GM10266 (cell line): Measurements from ENCODE around the gene MYO15B.

Experiments used
- DNase-seq: peaks from one replicate; pipeline ENCODE4 v3.0.0; 2012; ENCODE audit errors: extremely low spot score
- TF ChIP-seq, protein P1 (sequence below): IDR thresholded peaks from 2 replicates; pipeline ENCODE4 v1.5.1; 2012; ENCODE audit warnings: mild to moderate bottlenecking, low read depth; ENCODE audit not compliant: control insufficient read depth, insufficient read depth; ENCODE audit errors: missing control alignments

Gene MYO15B

DNA sequence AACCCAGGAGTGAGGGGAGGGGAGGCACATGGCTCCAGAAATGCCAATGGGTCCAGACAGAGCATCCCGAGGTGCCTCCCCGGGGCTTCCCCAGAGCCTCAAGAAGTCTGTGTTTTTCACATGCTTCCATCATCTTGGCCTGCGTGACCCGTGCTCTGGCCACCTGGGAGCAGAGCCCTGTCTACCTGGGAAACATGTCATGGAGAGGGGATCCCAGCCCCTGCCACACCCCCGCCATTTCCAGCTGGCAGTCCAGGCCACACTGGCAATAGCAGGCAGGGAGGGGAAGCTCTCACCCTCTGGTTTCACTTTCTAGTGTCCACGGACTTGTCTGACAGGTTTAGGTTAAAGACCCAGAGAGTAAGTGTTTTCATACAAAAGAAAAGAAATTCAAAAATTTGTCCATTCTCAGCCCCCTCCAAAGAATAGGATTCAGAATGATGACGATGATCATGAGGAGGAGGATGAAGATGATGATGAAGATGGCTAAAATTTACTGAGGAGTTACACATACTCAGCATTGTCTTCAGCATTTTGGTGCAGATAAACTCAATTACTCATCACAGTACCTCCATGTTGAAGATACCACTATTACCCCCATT, 54.7 kb downstream of the MYO15B start:
- TF ChIP-seq, protein P1, sequence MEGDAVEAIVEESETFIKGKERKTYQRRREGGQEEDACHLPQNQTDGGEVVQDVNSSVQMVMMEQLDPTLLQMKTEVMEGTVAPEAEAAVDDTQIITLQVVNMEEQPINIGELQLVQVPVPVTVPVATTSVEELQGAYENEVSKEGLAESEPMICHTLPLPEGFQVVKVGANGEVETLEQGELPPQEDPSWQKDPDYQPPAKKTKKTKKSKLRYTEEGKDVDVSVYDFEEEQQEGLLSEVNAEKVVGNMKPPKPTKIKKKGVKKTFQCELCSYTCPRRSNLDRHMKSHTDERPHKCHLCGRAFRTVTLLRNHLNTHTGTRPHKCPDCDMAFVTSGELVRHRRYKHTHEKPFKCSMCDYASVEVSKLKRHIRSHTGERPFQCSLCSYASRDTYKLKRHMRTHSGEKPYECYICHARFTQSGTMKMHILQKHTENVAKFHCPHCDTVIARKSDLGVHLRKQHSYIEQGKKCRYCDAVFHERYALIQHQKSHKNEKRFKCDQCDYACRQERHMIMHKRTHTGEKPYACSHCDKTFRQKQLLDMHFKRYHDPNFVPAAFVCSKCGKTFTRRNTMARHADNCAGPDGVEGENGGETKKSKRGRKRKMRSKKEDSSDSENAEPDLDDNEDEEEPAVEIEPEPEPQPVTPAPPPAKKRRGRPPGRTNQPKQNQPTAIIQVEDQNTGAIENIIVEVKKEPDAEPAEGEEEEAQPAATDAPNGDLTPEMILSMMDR, result no peak
- DNase-seq, result no peak

DNA sequence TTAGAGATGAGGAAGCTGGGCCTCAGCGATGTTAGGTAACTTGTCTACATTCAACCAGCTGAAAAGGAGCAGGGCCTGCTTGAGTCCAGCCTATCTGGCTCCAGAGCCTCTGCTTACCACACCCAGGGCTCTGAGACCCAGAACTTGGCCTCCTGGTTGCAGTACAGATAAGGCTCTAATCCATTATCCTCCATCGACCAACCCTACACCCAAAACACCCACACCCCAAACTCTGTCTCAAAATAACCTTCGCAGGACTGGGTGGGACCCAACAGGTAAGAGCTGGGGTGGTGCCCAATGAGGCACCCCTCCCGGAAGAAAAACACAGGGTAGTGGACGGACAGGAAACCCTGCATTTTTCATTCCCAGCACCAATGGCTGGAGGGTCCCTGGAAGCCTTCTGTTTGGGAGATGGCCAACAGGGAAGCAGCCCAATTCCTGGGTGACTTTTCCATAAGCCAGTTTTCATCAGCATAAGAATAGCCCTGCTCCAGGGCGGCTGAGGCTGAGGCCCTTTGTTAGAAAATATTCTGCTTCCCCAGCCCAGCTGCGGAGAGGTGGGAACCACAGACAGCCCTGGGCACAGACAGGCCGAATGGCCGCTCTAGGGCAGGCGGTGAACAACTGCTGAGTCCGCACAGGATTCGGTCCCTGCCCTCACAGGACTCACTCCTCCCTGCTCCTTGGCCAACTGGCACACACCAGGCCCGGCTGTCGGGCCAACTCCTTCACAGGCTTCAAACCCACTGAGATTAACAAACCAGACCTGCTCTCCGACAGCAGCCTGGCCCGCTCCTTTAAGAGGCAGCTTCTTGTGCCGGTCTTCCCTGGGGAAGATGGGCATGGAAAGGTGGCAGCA, 55.4 kb downstream of the MYO15B start:
- DNase-seq, result no peak
- TF ChIP-seq, protein P1, result no peak

DNA sequence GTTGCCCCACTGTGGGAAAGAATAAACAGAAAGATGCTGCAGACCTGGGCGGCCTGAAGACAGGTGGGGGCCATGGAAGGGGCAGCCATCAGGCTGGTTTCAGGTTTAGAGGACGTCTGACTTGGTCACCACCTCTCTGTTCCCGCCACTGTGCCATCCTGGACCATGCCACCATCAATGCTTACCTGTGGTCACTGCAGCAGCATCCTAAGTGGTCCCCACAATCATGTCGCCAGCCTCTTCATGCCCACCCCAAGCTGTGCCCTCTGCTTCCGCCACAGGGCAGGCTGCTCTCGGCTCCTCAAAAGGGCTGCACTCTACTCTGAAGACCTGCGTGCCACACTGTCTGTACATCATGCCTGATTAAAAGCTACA, 56.0 kb downstream of the MYO15B start:
- TF ChIP-seq, protein P1, result no peak
- DNase-seq, result no peak

DNA sequence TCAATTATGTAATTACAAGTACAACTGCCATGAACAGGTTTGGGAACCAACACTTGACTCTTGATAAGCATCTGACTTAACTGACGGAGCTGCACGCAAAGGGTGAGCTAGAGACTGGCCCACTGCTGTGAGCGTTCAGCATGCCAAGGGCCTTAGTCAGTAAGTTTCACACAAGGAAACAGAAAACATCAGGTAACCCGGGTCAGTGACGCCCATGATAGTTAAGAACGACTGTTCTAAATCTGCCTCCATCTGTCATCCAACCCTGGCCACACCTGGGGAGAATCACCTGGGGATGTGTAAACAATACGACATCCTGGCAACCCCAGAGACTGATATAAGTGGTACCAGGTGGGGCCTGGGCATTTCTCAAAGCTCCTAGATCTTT, 57.9 kb downstream of the MYO15B start:
- DNase-seq, result no peak

DNA sequence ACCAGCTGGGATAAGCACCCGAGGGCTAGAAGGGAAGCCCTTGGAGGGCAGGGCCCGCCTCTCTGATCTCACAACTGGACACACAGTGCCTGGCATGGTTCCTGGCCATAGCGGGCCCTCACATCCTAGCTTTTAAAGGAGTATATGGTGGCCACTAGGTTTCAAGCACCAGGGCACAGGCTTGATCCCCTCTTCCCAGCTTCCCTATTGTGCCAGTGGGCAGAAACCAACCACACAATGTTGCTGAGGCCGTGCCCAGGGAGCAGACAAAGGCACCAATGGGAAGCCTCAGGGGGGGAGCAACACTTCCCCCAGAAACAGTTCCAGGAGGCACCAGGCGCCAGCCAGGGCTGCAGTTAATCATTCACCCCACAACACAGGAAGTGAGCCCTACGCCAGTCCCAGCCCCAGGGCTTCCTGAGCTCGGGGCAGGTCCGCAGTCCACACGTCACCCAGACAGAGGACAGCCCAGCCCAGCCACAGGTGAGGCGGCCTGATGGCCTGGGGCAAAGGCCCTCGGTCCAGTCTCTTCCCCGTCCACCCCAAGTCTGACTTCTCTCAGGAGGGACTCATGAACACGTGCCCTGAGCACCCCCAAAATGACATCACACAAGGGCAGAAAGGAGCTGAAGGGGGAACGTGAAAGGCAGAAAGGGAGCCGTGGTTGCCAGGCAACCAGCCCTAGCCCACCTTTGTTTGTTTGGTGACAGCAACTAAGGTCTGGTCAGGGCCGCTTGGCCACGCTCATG, 58.5 kb downstream of the MYO15B start:
- no peak for DNase-seq
- TF ChIP-seq, protein P1, result no peak

More for the DNA sequence above, 57.9 kb downstream of the MYO15B start:
- TF ChIP-seq, protein P1, result no peak

DNA sequence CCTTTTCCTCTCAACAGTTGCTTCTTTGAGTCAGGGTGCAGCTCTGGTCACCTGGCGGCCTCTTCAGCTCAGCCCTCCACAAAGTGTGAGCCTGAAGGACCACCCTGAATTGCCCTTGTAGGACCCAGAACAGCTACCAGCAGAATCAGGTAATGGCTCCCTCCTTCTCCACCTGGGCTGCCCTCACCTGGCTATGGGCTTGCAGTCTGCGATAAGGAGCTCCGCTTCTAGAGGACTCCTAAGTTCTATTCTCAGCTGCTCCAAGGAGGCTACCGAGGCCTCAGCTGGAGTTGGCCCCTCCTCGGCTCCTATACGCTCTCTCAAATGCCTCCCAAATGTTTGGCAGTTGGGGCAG, 59.0 kb downstream of the MYO15B start:
- TF ChIP-seq, protein P1, result no peak
- no peak for DNase-seq
